Prostate gland (tissue), 2 donors: ENCODE data around the gene FAM107B.
A peak's percentile ranks its signal among the peaks of the same experiment; 100 is the strongest.

Experiments
- POLR2AphosphoS5 ChIP-seq: sonication (generic); formaldehyde crosslinking; IDR thresholded peaks from one replicate; pipeline ENCODE4 v1.6.1; 2017; ENCODE audit warnings: antibody characterized with exemption
- TF ChIP-seq, protein P1 (sequence below), 4 experiments: fragments of 200-600 bp in 2 of 4; fragments of 450-650 bp in 2 of 4; sonication (generic) in 2 of 4; IDR thresholded peaks; 1 replicate in 3 of 4; 2 replicates in 1 of 4; pipeline ENCODE4 v1.5.1; 2016 to 2019; ENCODE audit warnings: antibody characterized with exemption in 4 of 4, mild to moderate bottlenecking in 2 of 4, moderate library complexity in 2 of 4

DNA sequence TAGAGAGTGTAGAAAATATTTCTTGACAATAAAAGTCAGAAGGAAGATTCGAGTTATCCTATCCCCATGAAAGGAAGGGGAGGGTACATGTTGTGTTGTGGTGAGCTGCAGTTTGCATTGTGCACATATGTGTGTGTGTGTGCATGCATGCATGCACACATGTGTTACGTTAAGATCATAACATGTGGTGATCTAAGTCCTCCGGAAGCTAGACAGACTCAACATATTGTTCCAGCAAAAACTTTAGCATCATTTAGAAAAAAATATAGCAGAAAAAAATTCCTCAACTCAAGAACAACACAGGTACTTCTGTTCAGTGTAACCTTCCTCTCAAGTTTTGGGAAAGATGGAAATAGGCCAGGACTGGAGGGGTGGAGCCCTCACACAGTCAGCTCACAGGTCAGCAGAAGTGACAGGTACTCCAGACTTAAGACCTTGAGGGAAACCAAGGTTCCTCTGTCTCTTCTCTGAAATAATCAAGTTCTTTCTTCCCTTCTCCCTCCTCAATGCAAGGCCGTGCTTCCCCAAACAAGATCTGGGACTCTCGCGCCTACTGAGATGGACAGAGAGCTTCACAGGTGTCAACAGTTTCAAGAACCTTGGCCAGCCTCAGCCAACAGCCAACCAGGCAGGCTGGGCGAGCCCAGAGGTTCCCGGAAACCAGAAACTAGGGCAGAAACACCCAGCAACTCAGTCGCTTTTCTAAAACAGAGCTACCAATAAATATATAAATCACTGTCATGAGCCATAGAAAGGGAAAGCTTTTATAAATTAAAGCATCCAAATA lies 205.2 kb downstream of the FAM107B start:
- TF ChIP-seq, protein P1, sequence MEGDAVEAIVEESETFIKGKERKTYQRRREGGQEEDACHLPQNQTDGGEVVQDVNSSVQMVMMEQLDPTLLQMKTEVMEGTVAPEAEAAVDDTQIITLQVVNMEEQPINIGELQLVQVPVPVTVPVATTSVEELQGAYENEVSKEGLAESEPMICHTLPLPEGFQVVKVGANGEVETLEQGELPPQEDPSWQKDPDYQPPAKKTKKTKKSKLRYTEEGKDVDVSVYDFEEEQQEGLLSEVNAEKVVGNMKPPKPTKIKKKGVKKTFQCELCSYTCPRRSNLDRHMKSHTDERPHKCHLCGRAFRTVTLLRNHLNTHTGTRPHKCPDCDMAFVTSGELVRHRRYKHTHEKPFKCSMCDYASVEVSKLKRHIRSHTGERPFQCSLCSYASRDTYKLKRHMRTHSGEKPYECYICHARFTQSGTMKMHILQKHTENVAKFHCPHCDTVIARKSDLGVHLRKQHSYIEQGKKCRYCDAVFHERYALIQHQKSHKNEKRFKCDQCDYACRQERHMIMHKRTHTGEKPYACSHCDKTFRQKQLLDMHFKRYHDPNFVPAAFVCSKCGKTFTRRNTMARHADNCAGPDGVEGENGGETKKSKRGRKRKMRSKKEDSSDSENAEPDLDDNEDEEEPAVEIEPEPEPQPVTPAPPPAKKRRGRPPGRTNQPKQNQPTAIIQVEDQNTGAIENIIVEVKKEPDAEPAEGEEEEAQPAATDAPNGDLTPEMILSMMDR (IDR thresholded peaks at IDR 0.05) = no peak
- TF ChIP-seq POLR2AphosphoS5 = peak; percentile 56
